ENCODE results near the gene MAMDC2. TPM values are rescaled to one million over a fixed set of nuclear protein-coding genes. Genes with fewer than 3 reads are reported as not detected.

MAMDC2 gene
- total RNA-seq, 6 experiments from 2014 or later: 0.22 to 1.6 (median 0.37) TPM; not detected in 1

DNA sequence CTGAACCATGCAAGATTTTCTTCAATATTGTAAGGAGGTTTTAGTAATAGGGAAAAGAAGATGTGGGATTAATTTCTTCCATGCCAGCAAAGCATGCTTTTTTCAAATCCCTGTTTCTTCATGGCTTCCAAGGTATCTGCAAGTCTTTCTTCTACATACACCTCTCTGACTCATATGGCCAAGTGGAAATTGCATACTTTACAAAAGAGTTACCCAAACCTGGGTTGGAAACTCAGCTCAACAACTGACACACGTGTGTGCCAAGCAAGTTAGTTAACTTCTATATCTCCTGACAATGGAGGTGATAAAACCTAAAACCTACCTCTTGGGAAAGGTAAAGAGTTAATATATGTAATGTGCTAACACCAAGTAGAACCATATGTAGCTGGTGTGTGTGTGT lies 28.5 kb upstream of the MAMDC2 start:
- intact Hi-C loops (cut with DNase I): no loop called here
- Histone ChIP-seq H3K4me3 (no peak overlapping the region), H3K27ac (no peak overlapping the region), H3K9me3 (no peaks in the 10 kb centered on the region), H3K36me3 (no peaks in the 10 kb centered on the region), H3K27me3 (no peaks in the 10 kb centered on the region), H3K4me1 (no peaks in the 10 kb centered on the region)
- WGBS (ENCODE audit: insufficient coverage, low coverage, low lambda C conversion rate, missing lambda C conversion rate): 69% methylated on average over 1 of the region's 1 CpG
- no peak for DNase-seq
- TF ChIP-seq, protein P1, sequence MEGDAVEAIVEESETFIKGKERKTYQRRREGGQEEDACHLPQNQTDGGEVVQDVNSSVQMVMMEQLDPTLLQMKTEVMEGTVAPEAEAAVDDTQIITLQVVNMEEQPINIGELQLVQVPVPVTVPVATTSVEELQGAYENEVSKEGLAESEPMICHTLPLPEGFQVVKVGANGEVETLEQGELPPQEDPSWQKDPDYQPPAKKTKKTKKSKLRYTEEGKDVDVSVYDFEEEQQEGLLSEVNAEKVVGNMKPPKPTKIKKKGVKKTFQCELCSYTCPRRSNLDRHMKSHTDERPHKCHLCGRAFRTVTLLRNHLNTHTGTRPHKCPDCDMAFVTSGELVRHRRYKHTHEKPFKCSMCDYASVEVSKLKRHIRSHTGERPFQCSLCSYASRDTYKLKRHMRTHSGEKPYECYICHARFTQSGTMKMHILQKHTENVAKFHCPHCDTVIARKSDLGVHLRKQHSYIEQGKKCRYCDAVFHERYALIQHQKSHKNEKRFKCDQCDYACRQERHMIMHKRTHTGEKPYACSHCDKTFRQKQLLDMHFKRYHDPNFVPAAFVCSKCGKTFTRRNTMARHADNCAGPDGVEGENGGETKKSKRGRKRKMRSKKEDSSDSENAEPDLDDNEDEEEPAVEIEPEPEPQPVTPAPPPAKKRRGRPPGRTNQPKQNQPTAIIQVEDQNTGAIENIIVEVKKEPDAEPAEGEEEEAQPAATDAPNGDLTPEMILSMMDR (IDR thresholded peaks at IDR 0.05): no peak
- no peak for TF ChIP-seq POLR2A (IDR thresholded peaks at IDR 0.05)
- ATAC-seq: no peak

DNA sequence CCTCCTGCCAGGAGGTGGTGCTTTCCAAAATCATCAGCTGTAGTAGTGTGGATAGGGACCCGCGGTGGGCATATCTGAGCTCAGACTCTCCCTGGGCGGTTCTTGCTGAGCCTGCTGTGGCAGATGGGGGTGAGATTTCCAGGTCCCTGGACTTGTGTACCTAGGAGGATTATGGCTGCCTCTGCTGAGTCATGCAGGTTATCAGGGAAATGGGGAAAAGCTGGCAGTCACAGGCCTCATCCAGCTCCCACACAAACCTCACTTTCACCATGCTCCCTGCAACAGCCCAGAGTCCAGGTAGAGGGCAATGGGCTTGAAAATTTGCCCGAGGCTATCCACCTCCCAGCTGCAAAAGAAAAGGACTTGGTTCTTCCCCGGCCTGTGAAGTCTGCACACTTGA lies 23.4 kb upstream of the MAMDC2 start:
- no peak for ATAC-seq
- no peaks in the 10 kb centered on the region for H3K9me3 ChIP-seq
- no peak overlapping the region for H3K27ac ChIP-seq
- H3K4me1 ChIP-seq: no peaks in the 10 kb centered on the region
- no peak for TF ChIP-seq POLR2A (IDR thresholded peaks at IDR 0.05)
- TF ChIP-seq, protein P1 (IDR thresholded peaks at IDR 0.05): no peak
- no peak overlapping the region for H3K4me3 ChIP-seq
- 70% methylated on average over 2 of the region's 5 CpGs for WGBS (ENCODE audit: insufficient coverage, low coverage, low lambda C conversion rate, missing lambda C conversion rate)
- H3K27me3 ChIP-seq: no peaks in the 10 kb centered on the region
- intact Hi-C loops (cut with DNase I): no loop called here
- no peaks in the 10 kb centered on the region for H3K36me3 ChIP-seq
- no peak for DNase-seq

DNA sequence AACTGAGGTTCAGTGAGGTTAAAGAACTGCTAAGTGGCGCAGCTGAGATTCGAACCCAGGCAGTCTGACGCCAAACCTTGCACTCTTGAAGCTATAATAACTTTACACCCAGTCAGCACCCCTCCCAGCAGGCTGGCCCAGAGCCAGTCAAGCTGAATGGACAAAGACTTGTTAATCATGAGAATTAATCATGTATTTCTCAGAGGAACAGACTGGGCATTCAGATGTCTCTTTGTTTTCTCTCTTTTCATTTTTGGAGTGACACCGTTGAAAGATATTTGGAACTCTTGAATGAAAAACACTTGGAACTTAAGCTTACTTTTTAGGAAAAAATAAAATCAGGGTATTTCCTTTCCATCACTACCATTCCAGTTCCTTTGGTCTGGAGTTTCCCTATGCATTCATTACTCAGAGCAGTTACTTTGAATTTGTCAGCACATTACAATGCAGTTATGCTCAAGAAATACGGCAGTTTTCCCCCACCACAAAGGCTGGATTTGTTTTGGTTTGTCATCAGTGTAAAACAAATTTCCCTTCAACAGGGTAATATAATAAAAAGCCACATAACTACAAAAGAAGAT lies 22.6 kb upstream of the MAMDC2 start:
- no peaks in the 10 kb centered on the region for H3K4me1 ChIP-seq
- H3K9me3 ChIP-seq: no peaks in the 10 kb centered on the region
- no peak overlapping the region for H3K4me3 ChIP-seq
- intact Hi-C loops (cut with DNase I): no loop called here
- WGBS (ENCODE audit: insufficient coverage, low coverage, low lambda C conversion rate, missing lambda C conversion rate): 64% methylated on average over 5 of the region's 5 CpGs
- TF ChIP-seq, protein P1 (IDR thresholded peaks at IDR 0.05): no peak
- TF ChIP-seq POLR2A (IDR thresholded peaks at IDR 0.05): no peak
- H3K27me3 ChIP-seq: no peaks in the 10 kb centered on the region
- no peaks in the 10 kb centered on the region for H3K36me3 ChIP-seq
- no peak overlapping the region for H3K27ac ChIP-seq
- ATAC-seq: no peak
- DNase-seq: no peak

DNA sequence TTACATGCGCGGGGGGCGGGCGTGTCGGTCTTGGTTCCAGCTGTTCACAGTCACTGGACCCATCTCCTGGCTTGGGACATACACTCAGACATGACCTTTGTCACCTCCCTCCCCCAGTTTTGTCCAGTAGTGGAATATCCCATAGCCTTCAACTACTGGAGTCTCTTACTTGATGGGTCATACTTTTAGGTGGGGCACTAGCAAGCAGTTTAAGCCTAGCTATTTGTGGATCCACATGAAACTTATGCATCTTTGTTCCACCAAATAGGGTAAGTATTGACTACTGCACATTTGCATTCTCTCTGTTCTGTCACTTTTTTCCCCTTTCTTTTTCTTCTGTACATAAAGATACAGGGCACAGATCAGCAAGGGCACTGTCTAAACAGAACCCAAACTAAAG lies 15.4 kb upstream of the MAMDC2 start:
- intact Hi-C loops (cut with DNase I): no loop called here
- no CpG with 5 or more reads among the region's 5 CpGs for WGBS (ENCODE audit: insufficient coverage, low coverage, low lambda C conversion rate, missing lambda C conversion rate)

More for the DNA sequence above, 15.4 kb upstream of the MAMDC2 start:
- Histone ChIP-seq H3K27ac (no peak overlapping the region), H3K9me3 (no peaks in the 10 kb centered on the region), H3K4me1 (no peaks in the 10 kb centered on the region), H3K27me3 (no peaks in the 10 kb centered on the region), H3K36me3 (no peaks in the 10 kb centered on the region), H3K4me3 (no peak overlapping the region)
- TF ChIP-seq POLR2A (IDR thresholded peaks at IDR 0.05): no peak
- TF ChIP-seq, protein P1 (IDR thresholded peaks at IDR 0.05): no peak
- no peak for DNase-seq
- ATAC-seq: no peak
